Embryonic facial prominence (tissue), 1 donor: ENCODE results near the gene PAPOLB.

Experiments used
- DNase-seq: peaks from one replicate; pipeline ENCODE4 v3.0.0-alpha.2; 2016; ENCODE audit errors: extremely low spot score

The PAPOLB gene

DNA sequence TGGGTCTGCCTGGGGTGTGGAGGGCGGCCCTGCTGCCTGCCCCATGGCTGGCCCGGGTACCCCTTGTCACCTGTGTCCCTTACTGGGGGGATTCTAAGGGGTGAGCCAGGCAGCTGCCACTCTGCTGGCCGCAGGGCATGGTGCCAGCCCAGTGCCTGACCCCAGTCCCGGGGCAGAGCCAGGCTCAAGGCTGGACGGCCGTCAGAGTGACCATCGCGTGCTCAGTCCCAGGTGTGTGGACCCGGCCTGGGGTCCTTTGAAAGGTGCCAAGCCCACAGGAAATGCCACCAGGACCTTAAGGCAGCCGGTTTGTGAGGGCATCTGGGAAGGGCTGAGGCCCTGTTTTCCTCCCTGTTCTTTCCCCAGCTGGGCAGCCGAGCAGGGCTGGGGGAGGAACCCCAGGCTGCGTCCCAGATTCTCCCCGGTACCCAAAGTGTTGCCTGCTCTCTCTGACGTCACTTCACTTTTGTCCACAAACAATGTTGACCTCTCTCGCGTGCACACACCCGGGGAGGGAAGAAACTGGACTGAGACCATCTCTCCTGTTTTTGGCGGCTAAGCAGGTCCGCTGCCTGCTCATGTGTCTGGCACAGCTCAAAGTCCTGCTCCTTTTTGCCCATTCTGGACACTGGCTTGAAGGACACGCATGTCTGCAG is 37.6 kb downstream of the PAPOLB start:
- no peak for DNase-seq

DNA sequence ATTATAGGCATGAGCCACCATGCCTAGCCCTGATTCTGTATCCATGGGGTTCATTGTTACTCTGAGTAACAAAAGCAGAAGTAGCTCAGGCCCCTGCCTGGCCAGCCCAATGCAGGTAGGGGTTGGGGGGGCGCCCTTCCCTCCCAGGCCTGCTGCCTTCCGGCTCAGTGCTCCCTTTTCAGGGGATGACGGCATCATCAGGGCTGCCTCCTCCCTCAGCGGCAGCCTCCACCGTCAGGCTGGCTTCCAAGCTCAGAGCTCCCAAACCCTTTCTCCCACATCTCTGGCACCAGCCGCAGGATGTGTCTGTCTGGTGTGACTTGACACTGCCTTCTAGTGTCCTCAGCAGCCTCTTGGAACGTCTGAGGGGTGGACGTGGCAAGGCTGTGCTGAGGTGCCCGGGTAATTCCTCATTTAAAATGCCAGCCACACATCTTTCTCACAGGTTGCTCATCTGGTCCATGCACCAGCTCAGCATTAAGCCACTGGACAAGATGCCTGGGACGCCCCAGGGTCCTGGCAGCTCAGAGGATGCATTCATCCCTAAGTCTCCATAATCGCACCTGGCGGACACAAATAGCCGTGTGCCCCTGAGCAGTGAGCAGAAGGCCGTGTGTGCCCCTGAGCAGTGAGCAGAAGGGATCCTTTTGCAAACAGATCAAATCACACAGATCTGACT is 38.2 kb downstream of the PAPOLB start:
- no peak for DNase-seq

DNA sequence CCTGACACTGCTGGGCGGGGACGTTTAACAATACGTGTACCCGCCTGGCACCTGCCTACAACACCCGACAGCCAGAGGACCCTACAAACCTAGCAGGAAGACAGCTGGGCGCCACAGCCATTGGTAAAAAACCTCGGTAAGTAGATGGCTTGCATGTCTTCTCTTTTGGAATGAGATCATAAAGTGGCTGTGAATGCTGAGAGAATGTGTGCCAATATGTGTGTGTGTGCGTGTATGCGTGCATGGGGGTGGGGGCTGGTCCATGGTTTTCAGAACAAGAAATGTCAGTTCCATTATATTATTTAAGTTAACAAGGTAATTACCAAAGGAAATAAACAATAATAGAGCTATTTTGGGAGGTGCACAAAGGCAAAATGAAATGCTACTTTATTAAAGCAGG is 39.2 kb downstream of the PAPOLB start:
- DNase-seq = no peak

DNA sequence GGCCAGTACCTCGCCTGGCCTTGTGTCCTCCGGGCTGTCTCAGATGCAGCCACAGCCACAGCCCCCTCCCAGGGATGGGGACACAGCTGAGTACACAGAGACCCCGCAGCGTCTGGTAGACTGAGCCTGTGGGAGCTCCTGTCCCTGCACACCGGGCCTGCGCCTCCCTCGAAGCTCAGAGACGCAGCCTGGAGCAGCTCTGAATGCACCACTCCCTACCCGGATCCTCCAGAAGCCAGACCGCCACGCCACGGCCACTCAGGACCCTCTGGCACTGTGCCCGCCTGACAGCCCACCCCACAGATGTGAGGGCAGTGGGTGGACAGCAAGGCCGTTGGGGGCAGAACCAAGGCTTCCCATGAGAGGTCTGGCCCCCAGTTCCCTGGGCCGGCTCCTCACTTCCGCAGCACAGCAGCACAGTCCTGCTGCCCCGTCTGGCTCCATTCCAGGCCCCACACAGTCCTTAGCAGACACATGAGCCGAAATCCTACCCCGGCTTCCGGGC is 40.8 kb downstream of the PAPOLB start:
- DNase-seq = no peak

DNA sequence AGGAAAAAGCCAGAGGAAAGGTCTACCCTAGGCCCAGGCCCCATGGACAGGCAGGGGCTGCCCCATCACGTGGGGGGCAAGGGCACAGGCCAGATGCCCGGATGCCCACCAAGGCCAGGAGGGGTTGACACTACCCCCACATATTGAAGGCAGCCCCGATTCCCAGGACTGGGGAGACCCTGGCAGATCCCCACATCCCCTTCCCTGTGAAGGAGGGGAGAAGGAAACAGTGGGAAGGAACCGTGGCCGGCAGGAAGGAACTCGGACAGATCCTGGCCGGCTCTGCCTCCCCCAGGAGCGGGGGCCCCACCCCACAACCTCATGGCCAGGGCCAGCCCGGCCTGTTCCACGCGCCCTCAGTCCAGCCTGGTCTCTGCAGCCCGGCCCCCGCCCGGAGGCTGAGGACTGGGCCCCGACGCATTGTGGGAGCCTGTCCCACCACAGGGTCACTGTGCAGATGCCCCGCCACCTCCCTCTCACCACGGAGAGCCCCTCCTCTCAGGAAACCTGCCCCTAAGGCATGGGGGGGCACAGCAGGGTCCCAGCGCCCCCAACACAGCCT is 41.3 kb downstream of the PAPOLB start:
- DNase-seq = no peak

DNA sequence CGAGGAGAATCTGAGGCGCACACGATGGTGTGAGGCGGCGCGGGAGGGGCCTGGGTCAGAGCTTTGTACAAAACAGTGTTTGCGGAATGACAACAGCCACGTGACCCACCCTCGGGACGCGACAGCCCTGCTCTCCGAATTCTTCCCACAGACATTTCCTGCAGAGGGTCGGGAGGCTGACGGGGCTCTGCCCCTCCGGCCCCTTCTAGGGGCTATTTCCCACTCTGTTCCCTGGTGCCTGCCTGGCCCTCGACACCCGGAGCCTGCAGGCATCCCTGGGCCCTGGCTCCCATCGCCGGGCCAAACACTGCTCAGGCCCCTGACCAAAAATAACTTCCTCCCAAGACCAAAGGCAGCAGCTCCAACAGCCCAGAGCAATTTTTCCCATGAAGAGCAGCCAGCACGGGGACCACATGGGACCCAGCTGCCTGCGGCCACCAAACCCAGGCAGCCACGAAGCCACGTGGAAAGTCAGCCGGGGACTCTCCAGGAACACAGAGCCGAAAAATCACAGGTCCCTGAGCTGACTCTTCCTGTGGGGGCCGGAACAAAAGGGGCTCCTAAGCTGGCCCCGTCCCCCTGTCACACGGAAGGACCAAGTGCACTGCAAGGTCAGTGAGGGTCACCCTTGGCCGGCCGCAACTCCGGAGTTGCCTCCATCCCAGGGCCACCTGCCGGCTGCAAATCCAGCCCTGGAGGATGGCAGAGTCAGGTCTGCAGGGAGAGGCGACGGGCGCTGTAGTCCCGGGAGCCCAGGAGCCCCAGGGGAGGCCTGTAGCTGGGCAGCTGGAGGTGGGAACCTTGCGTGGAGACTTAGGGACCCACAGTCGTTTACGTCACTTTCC is 42.0 kb downstream of the PAPOLB start:
- no peak for DNase-seq

DNA sequence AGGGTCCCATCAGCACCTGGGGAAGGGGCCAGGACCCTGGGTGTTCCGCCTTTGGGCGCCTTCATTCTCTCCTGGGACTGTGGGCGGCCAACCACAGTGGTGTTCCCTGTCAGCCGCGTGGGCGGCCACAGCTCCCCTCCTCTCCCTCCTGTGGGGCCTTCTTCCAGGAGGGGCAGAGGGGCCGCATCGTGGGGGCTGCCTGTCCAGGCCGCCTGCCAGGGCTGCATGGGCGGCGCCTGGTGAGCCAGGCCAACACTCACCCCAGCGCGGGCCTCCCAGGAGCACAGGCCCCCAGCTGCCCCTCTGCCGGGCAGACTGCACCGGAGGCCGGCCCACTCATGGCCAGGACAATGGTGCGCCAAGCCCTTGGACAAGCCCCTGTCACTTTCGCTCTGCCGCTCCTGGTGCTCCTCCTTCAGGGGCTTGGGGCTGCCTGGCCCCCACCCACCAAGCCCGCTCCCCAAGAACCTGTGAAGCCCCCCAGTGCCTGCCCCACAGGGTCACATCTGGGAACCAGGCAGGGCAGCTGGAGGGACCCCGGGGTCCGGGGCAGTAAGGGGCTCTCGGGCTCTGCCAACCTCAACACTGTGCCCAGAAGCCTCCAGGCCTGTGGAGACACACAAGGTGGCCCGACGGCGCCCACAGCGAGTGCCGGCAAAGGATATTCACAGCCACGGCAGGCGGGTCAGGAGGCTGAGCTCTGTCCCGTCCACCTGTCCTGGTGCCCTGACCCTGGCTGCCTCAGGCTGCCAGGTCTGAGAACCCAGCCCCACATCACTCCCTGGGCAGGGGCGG is 43.6 kb downstream of the PAPOLB start:
- no peak for DNase-seq

DNA sequence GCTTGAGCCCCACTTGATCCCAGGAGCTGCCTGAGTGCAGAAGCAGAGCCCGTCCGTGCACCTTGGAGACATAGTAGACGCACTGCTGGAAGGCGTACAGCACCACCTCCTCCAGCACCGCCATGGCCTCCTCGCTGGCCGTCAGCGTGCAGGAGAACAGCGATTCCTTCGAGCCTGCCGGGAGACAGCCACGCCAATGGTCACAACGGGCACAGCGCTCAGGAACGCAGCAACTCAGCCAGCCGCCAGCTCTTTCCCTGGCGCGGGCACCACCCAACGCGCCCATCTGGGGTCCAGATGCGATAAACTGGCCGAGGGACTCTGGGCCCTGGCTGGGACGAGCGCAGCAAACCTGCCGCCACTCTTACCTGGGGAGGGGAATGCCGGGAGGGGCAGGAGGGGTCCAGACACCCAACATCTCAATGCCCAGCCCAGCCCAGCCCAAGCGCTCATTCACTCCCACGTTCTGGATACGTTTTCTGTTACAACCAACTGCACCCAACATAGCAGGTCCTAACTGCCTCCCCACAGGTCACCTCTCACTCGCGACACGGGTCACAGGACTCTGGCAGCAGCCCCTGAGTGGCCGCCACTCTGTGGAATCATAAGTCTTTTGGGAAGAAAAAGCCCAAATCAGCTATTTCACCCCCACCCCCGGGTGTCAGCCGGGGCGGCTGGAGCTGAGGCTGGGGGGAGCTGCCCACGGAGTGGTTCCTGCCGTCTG is 44.5 kb downstream of the PAPOLB start:
- no peak for DNase-seq

DNA sequence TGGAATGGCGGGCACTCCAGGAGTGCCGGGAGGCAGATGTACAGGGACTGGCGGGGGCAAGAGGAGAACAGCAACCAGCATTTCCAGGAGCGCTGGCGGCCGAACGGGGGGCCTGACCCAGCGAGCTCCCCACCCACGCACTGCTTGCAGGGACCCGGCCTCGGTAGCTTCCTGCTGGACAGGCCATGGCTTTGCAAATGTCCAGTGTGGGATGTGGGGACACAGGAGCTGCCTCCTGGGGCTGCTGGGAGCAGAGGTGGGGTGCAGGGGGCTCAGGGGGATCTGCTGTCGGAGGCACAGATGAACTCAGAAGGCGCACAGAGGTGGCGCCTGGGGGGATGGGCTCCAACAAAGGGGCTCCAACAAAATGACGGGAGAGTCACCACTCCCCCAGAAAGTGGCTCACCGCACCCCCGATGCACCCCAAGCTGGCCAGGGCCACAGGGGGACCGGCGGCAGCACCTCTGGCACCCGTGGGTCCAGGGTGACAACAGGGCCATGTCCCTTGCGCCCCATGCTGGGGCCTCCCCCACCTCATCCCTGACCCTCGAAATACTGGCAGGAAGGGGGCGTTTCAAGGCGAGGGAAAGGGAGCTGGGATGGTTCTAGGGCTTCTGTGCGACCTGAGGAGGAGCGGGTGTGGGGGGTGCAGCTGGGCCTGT is 45.3 kb downstream of the PAPOLB start:
- no peak for DNase-seq

DNA sequence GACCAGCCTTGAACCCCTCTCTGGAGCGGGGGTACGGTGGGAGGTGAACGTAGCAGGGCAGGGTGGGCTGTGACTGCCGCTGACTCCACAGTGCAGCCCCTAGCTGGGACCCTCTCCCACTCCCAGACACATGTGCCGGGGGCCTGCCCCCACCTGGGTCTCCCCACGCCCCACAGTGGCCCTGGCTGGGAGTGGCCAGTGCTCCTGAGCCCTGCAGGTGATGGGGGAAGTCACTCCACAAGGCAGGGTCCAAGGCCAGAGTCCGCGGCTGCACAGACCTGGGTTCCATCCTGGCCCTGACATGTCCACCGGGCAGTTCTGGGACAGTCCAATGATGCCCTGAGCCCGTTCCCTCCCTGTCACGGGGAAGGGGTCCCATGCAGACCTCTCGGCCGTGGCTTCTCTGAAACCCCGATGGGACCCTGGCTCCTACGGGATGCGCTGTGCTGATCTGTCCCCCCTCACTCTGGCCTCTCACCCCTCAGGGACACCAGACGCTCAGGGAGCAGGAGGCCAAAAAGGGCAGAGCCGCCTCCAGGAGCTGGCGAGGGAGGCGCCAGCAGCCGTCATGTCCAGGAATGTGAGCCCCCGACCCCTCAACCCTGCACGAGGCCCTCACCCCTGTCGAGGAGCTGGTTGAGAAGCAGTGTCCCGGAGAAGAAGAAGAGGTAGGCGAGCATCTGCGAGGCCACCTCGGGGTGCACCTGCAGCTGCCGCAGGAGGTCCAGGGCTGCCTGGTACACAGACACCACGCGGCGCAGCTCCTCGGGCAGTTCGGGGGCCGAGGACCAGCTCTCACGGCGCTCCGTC is 46.0 kb downstream of the PAPOLB start:
- DNase-seq = no peak

DNA sequence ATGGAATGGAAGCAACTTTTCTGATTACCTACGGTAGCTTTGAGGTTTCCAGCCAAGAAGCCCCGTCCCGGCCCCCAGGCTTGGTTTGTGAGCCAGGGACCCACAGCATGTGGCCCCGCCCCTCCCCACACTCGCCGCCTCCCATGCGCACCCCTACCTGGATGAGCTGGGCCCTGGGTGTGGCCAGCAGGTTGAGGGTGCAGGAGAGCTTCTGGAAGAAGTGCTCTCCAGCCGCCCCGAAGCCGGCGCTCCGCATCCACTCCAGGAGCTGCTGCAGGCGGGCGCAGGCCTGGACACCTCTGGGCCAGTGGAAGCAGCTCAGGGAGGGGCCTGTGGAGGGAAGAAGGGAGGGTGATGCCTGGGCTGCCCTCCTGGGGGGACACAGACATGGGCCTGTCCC is 46.7 kb downstream of the PAPOLB start:
- no peak for DNase-seq

DNA sequence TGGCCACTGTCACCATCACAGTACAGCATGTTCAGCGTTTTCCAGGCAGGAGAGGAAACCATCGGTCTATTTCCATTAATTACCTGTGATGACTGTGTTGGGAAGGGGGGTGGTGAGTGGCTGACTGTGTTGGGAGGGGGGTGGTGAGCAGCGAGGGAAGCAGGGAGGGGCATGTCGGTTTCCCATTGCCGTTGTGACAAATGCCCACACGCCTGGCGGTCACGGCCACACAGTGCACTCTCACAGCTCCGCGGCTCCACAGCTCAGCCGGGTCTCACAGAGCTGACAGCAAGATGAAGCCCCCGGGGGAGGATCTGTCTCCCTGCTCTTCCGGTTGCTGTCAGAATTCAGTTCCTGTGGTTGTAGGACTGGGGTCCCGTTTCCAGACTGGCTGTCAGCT is 47.4 kb downstream of the PAPOLB start:
- no peak for DNase-seq

DNA sequence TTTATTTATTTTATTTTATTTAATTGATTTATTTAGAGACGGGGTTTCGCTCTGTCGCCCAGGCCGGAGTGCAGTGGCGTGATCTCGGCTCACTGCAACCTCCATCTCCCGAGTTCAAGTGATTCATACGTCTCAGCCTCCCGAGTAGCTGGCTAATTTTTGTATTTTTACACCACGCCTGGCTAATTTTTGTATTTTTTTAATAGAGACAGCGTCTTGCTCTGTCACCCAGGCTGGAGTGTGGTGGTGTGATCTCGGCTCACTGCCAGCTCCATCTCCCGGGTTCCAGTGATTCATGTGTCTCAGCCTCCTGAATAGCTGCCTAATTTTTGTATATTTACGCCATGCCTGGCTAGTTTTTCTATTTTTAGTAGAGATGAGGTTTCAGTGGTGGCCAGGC is 52.2 kb downstream of the PAPOLB start:
- no peak for DNase-seq

DNA sequence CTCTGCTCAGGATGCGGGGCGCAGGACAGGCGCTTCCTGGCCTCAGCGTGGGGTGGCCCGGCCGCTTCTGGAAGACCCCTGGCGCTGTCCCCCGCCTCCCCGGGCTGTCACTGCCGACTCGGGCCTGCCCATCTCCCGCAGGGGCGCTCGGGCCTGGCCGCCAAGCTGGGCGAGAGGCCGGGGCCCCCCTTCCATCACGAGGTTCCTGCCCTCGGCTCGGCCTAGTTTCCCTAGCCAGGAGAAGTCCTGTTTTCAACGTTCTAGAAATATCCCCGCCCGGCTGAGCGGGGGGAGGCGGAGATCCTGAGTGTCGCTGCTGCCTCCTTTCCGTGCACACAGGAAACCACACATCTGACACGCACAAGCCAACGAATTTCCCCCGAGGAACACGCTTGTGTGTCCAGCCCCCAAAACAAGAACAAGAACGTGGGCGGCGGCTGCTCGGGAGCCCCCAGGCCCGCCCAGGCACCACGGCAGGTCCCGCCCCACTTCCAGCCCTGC is 52.7 kb downstream of the PAPOLB start:
- no peak for DNase-seq

DNA sequence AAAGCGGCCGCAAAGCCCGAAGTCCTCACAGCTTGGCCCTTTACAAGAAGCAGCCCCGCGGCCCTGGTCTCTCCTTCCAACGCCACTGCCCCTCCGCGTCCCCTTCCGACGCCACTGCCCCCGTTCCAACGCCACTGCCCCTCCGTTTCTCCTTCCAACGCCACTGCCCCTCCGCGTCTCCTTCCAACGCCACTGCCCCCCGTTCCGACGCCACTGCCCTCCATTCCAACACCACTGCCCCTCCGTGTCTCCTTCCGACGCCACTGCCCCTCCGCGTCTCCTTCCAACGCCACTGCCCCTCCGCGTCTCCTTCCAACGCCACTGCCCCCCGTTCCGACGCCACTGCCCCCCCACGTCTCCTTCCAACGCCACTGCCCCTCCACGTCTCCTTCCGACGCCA is 53.3 kb downstream of the PAPOLB start:
- DNase-seq = no peak

DNA sequence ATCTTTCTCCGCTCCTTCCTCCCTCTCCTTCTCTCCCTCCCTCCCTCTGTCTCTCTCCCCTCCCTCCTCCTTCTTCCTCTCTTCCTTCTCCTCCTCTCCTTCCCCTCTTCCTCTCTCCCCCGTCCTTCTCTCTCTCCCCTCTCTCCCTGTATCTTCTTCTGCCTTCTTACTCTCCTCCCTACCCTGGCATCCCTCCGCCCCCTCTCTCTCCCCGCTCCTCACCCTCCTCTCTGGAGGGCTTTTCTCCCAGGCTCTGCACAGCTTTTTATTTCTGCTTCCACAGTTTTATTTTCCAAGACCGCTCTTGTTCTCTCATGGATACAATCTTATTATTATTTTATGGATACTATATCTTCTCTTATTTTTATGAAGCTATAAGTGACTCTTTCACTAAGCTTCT is 53.8 kb downstream of the PAPOLB start:
- DNase-seq = no peak
